ENCODE data around the gene NCOR1. TPM values are rescaled to one million over a fixed set of nuclear protein-coding genes. Genes with fewer than 3 reads are reported as not detected.

Gene NCOR1
- total RNA-seq, 1 donor from 2014 or later, result 81.0 TPM

- Histone ChIP-seq H3K27me3 (no peaks in the 10 kb centered on the region), H3K36me3 (no peaks in the 10 kb centered on the region), H3K9me3 (no peaks in the 10 kb centered on the region), H3K4me1 (peaks cover 0 to 10% of the 10 kb centered on the region in 2 donors), H3K27ac (peak overlapping the region; percentile 58 to 59), H3K4me3 (peak overlapping the region; percentile 30 to 35)
- no peak for TF ChIP-seq CTCF (IDR thresholded peaks at IDR 0.05)
- intact Hi-C loops (cut with DNase I), result loop anchor here (2.0 to 5.0 kb wide), 2 partner anchors 31 to 97 kb away; partner anchors contain the start of gene CENPV
- DNase-seq (ENCODE audit: low spot score in 2 of 2), result peak in 1 of 2 donors; percentile 86
Measured at GRCh38 chr17:16255481-16255921, 40.2 kb upstream of the NCOR1 start.

DNA sequence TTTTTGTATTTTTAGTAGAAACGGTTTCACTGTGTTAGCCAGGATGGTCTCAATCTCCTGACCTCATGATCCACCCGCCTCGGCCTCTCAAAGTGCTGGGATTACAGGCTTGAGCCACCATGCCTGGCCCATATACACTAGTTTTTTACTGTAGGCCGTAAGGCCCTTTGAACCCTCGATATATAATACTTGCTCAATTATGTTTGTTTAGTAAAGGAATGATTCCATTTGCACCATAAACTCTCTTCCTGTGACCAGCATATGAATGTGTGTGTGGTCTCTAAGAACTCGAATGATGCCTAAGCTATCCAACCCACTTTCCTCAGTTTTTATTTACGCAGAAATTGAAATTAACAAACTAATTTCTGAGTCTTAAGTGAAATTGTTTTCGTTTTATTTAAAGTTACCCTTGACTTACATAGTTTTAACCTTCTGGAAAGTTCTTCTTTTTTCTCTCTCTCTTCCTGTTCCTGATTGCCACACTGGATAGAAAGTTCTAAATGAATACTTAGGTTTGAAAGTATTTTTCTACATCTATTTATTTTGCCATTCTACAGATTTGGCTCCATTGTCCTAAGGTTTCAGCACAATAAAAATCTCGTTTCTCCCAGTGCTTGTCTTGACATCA is 39.6 kb upstream of the NCOR1 start:
- Histone ChIP-seq H3K36me3 (no peaks in the 10 kb centered on the region), H3K4me1 (peaks cover 0 to 10% of the 10 kb centered on the region in 2 donors), H3K4me3 (no peak overlapping the region), H3K27me3 (no peaks in the 10 kb centered on the region), H3K27ac (peak overlapping the region; percentile 58 to 59), H3K9me3 (no peaks in the 10 kb centered on the region)
- TF ChIP-seq CTCF (IDR thresholded peaks at IDR 0.05), result no peak
- intact Hi-C loops (cut with DNase I), result loop anchor here (2.0 to 5.0 kb wide), 2 partner anchors 32 to 97 kb away; partner anchors contain the start of gene CENPV
- DNase-seq (ENCODE audit: low spot score in 2 of 2), result no peak

GRCh38 chr17:16251556-16251955 is 36.2 kb upstream of the NCOR1 start:
- H3K9me3 ChIP-seq, result no peaks in the 10 kb centered on the region
- TF ChIP-seq CTCF (IDR thresholded peaks at IDR 0.05), result no peak
- no peak for DNase-seq (ENCODE audit: low spot score in 2 of 2)
- no peak overlapping the region for H3K4me3 ChIP-seq
- intact Hi-C loops (cut with DNase I), result no loop called here
- no peaks in the 10 kb centered on the region for H3K27me3 ChIP-seq
- no peak overlapping the region for H3K27ac ChIP-seq
- peaks cover 0 to 9% of the 10 kb centered on the region in 2 donors for H3K4me1 ChIP-seq
- H3K36me3 ChIP-seq, result no peaks in the 10 kb centered on the region

GRCh38 chr17:16251043-16251442 is 35.7 kb upstream of the NCOR1 start:
- Histone ChIP-seq H3K27me3 (no peaks in the 10 kb centered on the region), H3K4me3 (no peak overlapping the region), H3K27ac (no peak overlapping the region), H3K9me3 (no peaks in the 10 kb centered on the region), H3K36me3 (no peaks in the 10 kb centered on the region), H3K4me1 (peaks cover 0 to 4% of the 10 kb centered on the region in 2 donors)
- intact Hi-C loops (cut with DNase I), result no loop called here
- DNase-seq (ENCODE audit: low spot score in 2 of 2), result no peak
- no peak for TF ChIP-seq CTCF (IDR thresholded peaks at IDR 0.05)

DNA sequence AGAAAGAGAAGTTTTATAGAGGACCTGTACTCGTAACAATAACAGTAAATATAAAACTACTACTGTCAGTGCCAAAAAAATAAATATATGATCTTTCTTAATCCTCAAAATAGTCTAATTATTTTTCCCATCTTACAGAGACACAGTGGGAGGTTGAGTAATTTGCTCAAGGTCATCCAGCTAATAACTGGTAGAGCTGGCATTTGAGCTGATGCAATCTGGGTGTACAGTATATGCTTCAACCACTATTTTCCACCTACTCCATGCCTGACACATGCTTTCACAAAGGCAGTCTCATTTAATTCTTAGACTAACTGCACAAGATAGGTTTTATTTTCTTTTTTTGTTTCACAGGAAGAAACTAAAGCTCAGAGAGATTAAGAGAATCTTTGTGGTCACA is 35.3 kb upstream of the NCOR1 start:
- H3K4me1 ChIP-seq, result peaks cover 0 to 3% of the 10 kb centered on the region in 2 donors
- intact Hi-C loops (cut with DNase I), result no loop called here
- no peak overlapping the region for H3K4me3 ChIP-seq
- no peak for DNase-seq (ENCODE audit: low spot score in 2 of 2)
- no peaks in the 10 kb centered on the region for H3K27me3 ChIP-seq
- H3K9me3 ChIP-seq, result no peaks in the 10 kb centered on the region
- no peak overlapping the region for H3K27ac ChIP-seq
- H3K36me3 ChIP-seq, result no peaks in the 10 kb centered on the region
- TF ChIP-seq CTCF (IDR thresholded peaks at IDR 0.05), result no peak

Data from ascending aorta (tissue), 2 donors.